GM03348 (cell line): ENCODE data around the gene KLF7.

Experiments used
- DNase-seq: peaks from one replicate; pipeline ENCODE4 v3.0.0; 2012; ENCODE audit warnings: low spot score

Gene KLF7

GRCh38 chr2:207123776-207124391 lies 41.9 kb downstream of the KLF7 start:
- DNase-seq: no peak

GRCh38 chr2:207123335-207123744 lies 42.4 kb downstream of the KLF7 start:
- DNase-seq: no peak

GRCh38 chr2:207122651-207123334 lies 43.0 kb downstream of the KLF7 start:
- DNase-seq: no peak

DNA sequence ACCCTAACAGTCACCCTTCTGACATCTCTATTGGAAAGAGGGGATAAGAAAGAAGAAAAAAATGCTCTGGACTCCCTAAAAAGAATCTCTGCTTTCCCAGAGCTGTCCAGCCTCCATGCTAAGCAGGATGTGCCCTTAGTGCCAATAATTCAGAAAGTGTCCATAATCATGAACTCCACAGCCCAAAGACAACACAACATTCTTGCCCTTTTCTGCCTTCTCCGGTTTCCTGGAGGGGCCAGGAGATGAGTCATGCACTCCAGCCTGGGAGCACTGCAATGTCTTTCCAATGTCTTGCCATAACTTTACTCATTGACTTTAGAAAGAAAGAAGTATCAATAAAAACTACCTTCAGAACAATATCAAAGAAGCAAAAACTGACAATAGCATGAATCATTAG lies 44.0 kb downstream of the KLF7 start:
- DNase-seq: peak; percentile 72

- no peak for DNase-seq
Observed at GRCh38 chr2:207119048-207119447, 46.7 kb downstream of the KLF7 start.

- no peak for DNase-seq
Observed at GRCh38 chr2:207117668-207118067, 48.1 kb downstream of the KLF7 start.

- peak; percentile 52 for DNase-seq
Observed at GRCh38 chr2:207115715-207116364, 49.9 kb downstream of the KLF7 start.

- no peak for DNase-seq
Observed at GRCh38 chr2:207113414-207113813, 52.3 kb downstream of the KLF7 start.

GRCh38 chr2:207112785-207113184 lies 53.0 kb downstream of the KLF7 start:
- DNase-seq: no peak

DNA sequence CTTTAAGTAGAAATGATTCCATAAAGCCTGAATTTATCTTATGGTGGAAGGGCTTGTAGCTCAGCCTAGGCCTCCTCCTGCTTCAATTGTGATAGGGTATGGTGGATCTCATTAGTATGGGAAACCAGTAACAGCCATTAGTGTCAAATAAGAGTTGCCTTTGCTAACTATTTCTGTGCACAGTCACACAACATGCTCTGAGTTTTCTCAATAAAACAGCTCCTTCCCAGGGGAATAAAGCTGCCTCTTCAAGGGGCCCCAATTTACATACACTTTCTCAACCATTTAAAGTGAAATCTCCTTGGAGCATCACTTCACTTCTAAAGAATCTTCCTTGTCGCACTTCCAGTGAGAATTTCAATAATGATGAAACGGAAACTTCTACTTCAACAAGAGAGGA lies 53.4 kb downstream of the KLF7 start:
- DNase-seq: no peak

- DNase-seq: no peak
Observed at GRCh38 chr2:207111757-207112156, 54.0 kb downstream of the KLF7 start.

GRCh38 chr2:207110715-207111114 lies 55.0 kb downstream of the KLF7 start:
- DNase-seq: no peak

DNA sequence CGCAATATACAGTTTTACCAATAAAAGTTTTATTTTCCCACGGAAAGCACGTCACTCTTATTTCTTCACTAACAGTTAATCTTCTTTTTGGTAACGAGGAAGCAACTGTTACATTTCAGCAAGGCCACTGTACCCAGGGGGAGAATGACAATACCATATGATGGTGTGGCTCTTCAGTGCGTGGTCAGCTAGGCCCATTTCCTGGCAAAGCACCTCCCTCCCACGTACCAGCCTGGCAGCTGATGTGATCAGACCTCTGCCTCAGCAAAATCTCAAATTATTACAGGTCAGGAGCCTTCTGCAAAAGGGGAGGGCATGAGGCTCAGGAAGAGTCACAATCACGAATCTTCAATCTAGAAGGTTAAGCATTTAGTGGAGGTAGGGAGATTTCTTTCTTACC lies 55.4 kb downstream of the KLF7 start:
- no peak for DNase-seq

GRCh38 chr2:207109768-207110167 lies 56.0 kb downstream of the KLF7 start:
- DNase-seq: no peak

DNA sequence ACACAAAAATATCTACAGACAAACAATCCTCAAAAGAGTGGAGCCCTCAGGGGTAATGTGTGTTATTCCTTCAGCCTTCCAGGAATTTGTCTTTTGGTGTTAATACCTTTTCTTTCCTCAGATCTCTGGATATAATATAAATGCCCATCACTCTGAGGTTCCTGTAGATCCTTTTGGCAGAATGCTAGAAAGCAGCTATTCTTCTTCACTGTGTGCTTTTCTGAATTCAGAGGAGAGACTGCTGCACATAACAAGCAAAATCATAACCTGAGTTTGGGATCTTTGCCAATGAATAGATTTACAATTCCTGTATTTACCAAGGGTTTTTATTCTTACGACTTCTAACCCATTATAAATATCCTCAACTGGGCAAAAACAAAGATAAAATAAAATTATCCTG lies 57.3 kb downstream of the KLF7 start:
- no peak for DNase-seq

DNA sequence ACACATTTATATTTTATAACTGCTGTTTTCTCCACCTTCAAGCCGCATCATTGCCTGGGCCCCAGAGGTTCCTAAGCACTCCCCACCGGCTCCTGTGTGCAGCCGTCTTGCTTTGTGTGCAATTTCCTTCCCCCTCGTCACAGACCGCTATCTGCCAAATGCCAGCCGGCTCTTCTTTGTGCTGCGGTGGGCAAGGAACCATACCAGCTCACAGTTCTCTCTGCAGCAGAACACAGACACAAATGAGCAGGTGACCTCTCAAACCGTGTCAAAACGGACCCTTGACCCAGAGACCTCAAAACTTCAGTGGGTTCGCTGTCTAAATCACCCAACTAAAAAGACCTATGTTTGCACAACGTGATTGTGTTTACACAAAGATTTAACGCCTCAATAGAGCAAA lies 58.2 kb downstream of the KLF7 start:
- no peak for DNase-seq

GRCh38 chr2:207107131-207107530 lies 58.6 kb downstream of the KLF7 start:
- no peak for DNase-seq

DNA sequence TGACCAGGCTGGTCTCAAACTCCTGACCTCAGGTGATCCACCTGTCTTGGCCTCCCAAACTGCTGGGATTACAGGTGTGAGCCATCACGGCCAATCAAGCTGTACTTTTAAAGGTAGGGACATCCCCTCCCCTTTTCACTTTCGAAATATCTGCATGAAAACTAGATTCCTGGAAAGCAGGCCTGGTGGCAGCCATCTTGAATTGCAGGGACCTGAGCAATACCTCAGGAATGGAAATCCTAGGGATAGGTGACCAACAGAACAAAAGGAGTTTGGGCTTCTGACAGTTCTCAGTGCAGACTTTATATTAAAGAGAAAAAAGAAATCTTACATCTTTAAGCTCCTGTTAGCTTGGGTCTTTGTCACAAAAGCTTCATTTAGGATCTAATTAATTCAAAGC lies 62.6 kb downstream of the KLF7 start:
- DNase-seq: no peak

DNA sequence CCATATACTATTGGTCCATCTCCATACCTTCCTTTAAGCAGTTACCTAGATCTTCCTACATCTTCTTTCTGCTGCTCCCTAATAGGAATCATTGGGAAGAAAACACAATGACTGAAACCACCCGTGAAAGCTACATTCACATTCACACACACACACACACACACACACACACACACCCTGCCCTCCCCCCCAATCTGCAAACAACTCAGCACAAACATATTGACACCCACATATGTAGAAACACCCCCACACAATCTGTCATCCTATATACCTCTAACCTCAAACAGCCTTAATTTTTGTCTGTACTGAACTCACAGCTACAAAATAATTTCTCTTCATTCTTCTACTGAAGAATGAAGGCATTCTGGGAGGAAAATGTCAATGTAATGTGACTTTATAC lies 63.8 kb downstream of the KLF7 start:
- DNase-seq: no peak

DNA sequence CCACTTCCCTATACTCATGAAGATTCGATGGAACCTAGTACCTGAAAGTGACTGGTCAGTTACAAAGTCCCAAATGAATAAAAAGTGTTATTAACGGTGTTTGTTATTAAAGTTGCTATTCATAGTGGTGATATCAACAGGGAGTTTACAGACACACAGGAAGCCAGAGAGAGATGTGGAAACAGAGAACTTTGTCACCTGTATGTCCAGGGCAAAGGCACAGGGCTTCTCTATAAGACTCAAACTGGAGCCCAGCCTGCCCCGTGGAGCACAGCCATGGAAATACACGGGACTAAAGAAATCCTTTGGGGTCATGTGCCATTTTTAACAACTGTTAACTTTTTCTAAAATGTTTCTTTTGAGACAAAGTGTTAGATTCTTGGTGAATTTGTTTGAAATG lies 68.5 kb downstream of the KLF7 start:
- DNase-seq: no peak

DNA sequence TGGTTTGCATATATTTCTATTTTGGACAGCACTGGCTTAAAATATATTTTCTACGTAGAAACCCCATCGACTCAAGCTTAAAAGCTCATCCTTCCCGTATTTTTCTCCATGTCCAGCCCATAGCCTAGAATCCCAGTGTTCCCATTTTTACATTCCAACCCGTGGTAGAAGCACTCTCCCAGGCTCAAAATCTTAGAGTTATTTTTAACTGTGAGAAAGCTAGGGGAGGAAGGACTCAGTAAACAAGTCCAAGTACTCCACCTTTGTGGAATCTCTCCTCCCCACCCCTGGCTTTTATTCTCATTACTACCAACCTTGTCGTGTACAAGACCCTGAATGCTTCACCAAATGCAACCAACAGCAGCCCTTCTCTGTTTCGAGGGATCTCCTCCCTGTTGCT lies 69.8 kb downstream of the KLF7 start:
- no peak for DNase-seq

DNA sequence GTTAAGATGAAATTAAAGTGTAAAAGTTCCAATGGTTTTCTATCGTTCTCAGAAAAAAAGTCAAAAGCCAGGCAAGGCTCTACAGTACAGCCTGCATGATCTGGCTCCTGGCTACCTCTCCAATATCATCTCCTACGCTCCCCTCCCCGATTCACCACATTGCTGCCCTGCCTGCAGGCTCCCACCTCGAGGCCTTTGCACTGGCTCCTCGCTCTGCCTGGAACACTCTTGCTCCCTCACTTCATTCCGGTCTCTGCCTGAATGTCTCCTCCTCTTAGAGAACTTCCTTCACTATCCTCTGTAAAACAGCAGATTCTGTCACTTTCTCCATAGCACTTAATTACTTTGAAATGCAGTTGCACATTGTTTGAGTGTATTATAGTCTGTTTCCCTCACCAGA lies 72.5 kb downstream of the KLF7 start:
- no peak for DNase-seq

DNA sequence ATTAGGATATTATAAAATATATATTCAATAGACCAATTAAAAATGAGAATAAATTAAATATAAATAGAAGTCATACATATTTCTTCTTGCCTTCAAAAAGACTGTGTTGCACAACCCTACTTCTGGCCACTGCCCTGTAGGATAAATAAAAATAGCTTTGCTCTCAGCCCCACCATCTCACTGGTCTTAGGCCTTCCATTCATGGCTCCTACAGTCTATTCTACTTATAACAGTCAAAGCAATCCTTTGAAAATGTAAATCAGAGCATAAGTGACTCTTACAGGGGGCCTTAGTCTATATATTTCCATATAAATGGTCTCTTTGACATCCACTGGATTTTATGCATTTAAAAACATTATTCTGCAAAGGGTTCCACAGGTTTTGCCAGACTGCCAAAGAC lies 72.9 kb downstream of the KLF7 start:
- DNase-seq: no peak

DNA sequence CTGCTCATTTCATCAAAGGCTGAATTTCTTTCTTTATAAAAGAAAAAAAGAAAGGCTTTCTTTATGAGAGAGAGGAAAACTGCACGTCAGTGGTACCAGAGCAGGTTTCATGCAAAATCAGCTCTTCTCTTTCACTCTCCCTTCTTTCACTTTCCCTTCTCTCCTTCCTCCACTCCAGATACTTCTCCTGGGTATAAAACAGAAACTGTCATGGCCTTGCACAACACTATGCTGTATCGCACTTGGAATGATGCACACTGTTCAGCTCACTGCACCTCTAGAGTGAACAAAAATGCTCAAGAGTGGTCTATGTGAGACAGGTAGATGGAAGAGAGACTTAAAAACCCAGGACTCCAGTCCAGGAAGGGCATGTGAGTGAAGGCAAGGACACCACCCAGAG lies 73.8 kb downstream of the KLF7 start:
- DNase-seq: no peak
